Effector CD4-positive, alpha-beta T cell (primary cell): Measurements from ENCODE around the gene AIFM1.

ENCODE experiments used
- DNase-seq: peaks from one replicate; pipeline ENCODE4 v3.0.0-alpha.2; 2020

The AIFM1 gene

DNA sequence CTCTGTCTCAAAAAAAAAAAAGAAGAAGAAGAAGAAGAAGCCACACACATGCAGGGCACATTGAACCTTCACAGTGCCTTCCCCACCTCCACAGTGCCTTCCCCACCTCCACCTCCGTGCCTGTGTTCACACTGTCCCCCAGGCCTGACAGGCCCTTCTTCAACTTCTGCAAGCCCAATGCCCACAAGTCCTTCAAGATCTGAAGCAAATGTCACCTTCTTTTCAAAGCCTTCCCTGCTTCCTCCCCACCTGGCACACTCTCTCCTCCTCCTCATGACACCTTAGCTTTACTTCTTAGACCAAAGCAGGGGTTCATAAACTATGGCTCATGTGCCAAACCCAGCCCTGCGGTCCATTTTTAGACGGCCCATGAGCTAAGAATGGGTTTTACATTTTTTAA lies 75.3 kb downstream of the AIFM1 start:
- DNase-seq, result no peak

DNA sequence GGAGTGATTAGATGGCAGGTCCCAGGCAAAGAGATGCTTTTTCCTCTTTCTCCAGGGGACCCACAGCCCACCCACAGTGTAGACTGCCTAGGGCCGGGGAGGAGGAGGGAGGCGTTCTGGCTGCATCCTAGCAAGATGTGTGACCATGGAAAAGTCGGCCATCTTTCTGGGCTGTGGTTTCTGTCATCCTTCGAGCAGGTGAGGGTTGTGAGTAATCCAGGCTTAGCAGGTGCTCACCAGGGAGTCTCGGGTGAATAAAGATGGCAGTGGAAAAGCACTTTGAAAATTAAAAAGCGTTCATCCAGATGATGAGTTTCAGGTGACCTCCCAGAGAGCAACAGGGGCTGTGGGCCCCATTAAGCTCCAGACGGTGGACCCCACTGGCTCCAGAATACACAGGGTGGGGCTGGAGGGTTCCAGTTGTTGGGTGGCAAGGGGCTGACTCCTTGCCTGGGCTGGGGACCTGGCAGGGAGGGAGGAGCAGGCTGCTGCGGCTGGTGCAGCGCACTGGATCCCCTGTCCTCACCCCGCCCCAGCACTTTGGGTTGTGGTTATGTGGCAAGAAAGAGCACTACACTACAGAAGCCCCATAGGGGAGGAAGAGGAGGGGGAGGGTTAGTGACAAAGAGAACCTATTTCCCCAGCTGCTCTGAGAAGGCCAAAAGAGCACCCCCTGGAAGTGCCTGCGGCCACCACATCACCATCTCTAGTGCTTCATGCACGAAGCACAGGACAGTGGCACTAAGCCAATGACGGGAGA lies 79.0 kb downstream of the AIFM1 start:
- peak; percentile 58 for DNase-seq

DNA sequence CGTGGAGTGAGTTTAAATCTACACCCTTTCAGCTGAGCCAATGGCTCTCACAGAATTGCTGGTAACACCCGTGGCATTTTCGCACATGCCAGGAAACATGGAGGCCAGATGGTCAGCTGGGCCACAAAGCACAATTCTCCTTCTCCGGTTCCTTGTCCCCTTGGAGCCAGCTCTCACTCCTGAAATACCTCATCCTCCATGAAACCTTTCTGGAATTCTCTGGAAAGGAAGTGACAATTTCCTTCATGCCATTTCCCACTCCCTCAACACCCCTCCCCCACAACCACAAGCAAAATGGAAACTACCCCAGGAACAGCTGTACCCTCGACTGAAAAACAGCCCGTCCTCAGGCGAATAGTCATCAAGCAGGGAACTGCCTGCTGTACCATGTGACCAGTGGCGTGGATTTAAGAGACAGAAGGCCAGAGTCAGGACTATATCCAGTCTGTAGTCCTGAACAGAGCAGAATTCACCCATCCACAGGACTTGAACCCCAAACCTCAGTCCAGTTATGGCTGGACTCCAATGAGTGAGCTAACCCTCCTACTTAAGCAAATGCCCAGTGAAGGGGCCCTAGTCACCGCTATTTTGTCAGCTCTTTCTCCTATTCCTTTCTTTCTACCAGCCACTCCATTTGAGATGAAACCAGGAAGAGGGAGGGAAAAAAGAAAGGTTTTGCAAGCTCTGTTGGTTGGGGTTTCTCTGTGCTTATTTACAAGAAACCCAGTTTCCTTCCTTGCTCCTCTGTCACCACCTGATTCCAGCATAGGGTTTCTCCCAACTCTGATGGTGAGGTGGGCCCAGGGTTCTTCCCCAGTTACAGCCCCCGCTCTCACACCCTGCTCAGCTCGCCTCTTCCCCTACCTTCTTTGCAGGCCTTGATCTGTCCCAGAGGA lies 79.8 kb downstream of the AIFM1 start:
- DNase-seq, result no peak

DNA sequence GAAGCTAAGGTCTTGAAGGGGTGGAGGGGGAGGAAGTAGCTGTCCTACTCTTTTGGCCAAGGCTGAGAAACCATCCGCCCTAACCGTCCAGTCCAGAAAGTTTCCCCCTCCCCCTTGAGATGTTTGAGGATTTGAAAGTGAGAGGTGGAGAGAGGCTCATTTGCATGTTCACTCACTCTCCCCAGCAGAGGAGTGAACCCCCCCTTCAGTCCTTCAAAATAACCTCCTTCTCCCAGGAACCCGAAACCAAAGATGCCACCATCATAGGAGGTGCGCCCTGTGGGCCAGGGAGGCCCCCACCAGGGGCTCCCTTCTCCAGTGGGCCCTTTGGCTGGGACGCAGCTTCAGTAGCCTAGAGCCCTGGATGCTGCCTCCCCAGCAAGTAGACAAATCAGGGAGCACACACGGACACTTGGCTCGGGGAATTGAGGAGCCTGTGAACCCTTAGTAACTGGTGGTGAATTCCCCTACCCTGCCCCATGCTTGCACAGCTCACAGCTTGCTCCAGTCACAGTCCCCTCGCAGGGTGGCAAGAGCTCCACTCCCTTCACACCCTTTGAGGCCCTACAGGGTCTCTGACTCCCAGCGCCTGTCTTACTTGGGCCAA lies 80.9 kb downstream of the AIFM1 start:
- no peak for DNase-seq

DNA sequence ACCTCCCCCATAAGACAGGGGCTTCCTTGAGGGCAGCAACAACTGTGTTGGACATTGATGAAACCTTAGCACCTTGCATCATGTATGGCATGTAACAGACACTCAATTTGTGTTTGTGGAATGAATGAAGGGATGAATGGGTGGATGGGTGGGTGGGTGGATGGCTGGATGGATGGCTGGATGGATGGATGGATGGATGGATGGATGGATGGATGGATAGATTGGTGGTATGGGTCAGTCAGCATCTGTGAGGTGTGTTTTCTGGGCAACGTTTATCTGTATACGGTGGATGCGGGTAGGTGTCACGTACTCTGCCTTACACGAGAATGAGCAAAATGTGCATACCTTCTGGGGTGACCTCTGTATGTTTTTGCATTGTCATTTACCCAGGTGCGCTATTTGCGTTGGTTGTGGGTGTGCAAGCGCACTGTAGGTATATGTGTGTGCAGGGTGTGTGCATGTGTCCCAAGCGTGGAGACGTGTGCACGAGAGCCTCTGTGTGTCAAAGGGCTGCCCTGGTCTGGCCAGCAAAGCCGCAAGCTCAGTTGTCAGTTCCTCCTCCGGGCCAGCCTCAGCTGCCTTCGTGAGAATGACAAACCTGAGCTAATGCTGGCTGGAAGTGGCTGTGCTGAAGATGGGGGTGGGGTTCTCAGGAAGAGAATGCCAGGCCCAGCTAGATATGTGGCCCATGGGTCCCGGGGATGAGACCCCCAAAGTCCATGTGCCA lies 81.8 kb downstream of the AIFM1 start:
- no peak for DNase-seq

DNA sequence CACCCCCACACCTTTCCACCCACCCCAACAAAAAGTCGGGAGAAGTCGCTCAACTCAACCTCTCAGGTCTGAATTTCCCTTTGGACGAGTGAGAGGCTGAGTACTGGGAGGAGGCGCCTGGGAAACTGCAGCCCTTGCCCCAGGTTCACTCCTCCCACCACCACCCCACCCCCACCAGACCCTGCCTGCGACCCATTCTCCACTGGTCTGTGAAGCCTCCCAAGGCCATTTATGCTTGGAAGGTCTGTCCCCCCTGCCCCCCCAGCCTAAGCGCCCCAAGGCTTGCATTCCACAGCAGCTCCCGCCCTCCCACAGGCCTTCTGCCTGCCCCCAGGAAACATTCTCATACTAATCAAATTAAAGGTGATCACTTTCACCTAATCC lies 82.5 kb downstream of the AIFM1 start:
- DNase-seq, result no peak

DNA sequence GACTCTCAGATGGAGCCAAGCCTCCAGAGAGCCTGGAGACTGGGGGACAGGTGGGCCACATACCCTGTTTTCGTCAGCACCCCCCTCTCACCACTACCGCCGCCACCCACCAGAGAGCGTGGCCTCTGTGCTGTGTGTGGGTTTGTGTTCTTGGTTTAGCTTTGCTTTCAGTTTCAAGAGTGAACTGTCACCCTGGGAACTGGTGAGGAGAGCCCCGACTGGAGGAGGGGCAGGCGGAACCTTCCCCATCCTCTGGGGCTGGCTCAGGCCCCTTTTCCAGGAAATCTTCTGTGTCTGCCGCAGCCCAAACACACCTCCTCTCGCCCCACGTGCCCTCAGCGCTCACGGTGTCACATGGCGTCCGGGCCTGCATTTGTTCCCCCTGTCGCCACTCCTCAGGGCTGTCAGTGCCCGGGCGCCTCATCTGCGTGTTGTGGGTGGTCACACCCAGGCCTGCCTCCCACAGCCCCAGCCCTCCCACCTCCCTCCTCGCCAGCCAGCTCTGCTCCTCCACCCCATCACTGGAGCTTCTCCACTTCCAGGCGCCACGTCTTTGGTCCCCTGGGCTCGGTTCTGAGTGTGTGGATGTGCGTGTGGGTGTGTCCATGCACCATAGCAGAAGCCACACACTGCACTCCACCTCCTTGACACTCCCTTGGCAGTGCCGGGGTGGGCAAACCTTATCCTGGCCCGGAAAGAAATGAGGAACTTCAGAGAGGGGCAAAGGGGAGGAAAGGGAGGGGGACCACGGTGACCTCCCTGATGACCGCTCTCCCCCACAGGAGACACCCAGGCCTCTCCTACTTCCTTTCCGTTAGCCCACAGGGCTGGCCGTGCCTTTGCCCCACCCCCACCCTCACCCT lies 83.2 kb downstream of the AIFM1 start:
- DNase-seq, result peak; percentile 52

DNA sequence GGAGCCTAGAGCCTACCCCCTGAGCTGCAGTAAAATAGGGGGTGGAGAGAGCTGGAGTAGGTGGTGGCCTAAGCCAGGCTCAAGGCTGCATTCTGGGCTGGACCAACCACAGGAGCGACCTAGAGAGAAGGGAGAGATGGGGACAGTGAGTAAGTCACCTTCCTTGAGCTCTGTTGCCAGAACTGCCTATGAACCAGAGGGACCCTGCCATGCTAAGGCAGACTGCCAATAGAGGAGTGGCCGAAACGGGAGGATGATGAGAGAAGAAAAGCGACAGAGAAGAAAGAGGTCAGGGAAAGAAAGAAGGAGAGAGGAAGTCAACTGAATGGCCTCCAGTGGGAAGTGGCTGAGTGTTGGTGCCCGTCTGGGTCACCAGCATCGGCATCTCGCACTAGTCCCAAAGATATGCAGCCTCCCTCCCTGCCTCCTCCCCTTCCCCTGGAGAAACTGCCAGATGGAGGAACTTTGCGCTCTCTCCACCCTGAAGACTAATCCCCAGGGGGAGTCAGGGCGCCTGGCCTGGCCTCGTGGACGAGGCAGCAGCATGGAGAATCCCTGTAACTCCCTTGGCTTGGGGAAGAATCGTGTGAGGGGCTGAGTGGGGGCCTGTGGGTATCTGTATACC lies 84.1 kb downstream of the AIFM1 start:
- DNase-seq, result no peak

DNA sequence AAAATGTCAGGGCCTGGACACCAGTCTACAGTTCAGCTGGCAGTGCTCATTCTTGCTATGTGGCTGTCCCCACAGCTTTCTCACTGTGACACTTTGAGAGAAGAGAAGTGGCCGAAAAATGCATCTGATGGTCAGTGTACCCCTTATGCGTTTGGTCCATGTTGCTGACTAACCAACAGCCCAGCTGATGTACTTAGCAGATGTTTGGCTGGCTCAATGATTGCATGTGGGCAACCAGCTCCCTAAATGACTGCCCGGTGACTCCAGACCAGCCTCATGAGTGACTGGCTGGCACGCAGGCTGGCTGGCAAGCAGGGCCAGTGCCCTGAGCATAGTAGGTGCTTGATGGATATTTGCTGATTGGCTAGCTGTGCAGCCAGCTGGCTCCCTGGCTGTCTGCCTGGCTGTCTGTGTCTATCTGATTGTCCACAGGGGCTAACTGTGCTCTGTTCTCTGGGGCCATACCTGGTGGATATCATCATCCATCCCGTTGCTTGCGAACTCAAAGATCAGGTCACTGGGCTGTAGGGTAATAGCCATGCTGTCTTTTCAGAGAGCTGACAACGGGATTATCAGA lies 84.8 kb downstream of the AIFM1 start:
- no peak for DNase-seq

DNA sequence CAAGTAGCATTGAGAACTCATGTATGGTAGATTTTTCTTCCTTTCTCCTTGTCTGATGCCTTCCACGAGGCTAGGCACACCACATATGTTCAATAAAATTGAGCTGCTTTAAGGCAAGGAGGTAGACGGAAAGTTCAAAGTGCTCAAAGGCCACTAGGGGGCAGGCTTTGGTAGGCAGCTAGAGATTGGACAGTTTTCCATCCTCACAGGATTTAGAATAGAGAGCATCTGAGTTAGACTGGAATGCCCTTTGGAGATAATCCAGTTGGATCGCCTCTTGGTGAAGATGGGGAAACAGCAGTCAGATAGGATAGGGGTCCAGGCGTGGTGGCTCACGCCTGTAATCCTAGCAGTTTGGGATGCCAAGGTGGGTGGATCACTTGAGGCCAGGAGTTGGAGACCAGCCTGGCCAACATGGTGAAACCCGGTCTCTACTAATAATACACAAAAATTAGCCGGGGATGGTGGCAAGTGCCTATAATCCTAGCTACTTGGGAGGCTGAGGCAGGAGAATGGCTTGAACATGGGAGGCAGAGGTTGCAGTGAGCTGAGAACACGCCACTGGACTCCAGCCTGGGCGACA lies 85.7 kb downstream of the AIFM1 start:
- DNase-seq, result peak; percentile 57
